ENCODE results near the gene TYSND1.

The TYSND1 gene, protein sequence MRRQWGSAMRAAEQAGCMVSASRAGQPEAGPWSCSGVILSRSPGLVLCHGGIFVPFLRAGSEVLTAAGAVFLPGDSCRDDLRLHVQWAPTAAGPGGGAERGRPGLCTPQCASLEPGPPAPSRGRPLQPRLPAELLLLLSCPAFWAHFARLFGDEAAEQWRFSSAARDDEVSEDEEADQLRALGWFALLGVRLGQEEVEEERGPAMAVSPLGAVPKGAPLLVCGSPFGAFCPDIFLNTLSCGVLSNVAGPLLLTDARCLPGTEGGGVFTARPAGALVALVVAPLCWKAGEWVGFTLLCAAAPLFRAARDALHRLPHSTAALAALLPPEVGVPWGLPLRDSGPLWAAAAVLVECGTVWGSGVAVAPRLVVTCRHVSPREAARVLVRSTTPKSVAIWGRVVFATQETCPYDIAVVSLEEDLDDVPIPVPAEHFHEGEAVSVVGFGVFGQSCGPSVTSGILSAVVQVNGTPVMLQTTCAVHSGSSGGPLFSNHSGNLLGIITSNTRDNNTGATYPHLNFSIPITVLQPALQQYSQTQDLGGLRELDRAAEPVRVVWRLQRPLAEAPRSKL

DNA sequence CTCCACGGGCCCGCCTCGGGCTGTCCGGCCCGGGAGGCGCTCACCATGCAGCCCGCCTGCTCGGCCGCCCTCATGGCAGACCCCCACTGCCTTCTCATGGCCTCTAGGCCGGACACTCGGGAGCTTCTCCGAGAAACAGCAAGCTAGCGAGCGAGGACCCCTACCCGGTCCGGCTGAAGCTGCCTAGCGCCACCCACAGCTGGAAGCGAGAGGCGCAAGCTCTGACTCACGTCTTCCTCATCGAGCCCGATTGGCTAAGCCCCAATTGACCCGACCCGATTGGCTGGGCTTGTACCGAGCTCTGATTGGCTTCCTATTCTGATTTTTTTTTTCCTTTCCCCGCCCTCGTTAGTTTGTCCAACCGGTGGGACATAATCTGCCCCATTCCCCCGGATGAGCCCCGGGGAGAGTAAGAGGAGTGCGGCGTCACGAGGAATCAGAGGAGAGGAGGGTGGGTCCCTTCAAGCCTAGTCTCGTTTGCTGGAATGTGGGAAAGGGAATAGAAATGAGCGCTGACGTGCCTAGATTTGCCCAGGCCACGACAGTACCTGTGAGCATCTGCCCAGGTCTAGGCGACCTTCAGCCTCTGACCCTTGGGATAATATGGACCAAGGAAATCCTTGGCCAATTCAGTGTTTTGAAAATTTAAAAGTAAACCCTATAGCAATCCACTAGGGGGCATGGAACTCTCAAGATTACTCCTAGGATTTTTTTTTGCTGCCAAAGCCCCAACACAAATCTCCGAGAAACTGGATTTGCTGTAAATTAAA lies at the start of gene TYSND1:
TSS of gene TYSND1 (minus strand) at position 212 of the 770 bp plus-strand sequence. CDS start at position 98, 114 bp downstream.
- Histone ChIP-seq H3K4me3 (ENCODE audit: low read length) (peak within 1 kb of the TSS; percentile 82), H3K9me3 (ENCODE audit: control insufficient read depth, low read length) (no peaks in the 10 kb centered on the region), H3K36me3 (ENCODE audit: control insufficient read depth, insufficient read depth, low read length) (no peaks in the 10 kb centered on the region), H3K4me1 (ENCODE audit: control insufficient read depth, insufficient read depth, low read length) (peaks cover 14% of the 10 kb centered on the region), H3K9ac (ENCODE audit: low read length) (peak within 1 kb of the TSS; percentile 73), H3K27me3 (ENCODE audit: control insufficient read depth, insufficient read depth, low read length) (no peaks in the 10 kb centered on the region)

DNA sequence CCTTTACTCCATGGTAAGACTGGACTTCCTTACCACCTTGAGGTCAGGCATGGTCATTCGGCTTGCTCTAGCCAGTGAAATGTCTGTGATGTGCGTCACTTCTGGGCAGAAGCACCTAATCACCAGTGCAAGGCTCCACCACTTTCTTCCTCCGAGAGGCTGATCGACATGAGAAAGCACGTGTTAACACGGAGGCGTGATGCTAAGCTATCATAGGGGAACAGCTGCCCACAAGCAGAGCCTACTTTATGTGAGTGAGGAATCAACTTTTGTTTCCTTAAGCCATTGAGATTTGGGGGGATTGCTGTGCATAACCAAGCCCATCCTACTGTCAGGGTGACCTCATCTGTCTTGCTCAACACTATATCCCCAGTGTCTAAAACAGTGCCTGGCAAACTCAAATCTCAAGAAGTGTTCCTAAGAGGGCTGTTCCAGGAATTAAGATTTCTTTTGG lies 46.9 kb upstream of the TYSND1 start:
- no peak overlapping the region for H3K9ac ChIP-seq (ENCODE audit: low read length)
- no peaks in the 10 kb centered on the region for H3K36me3 ChIP-seq (ENCODE audit: control insufficient read depth, insufficient read depth, low read length)
- no peaks in the 10 kb centered on the region for H3K27me3 ChIP-seq (ENCODE audit: control insufficient read depth, insufficient read depth, low read length)
- no peaks in the 10 kb centered on the region for H3K9me3 ChIP-seq (ENCODE audit: control insufficient read depth, low read length)
- peaks cover 23% of the 10 kb centered on the region for H3K4me1 ChIP-seq (ENCODE audit: control insufficient read depth, insufficient read depth, low read length)
- no peak overlapping the region for H3K4me3 ChIP-seq (ENCODE audit: low read length)

DNA sequence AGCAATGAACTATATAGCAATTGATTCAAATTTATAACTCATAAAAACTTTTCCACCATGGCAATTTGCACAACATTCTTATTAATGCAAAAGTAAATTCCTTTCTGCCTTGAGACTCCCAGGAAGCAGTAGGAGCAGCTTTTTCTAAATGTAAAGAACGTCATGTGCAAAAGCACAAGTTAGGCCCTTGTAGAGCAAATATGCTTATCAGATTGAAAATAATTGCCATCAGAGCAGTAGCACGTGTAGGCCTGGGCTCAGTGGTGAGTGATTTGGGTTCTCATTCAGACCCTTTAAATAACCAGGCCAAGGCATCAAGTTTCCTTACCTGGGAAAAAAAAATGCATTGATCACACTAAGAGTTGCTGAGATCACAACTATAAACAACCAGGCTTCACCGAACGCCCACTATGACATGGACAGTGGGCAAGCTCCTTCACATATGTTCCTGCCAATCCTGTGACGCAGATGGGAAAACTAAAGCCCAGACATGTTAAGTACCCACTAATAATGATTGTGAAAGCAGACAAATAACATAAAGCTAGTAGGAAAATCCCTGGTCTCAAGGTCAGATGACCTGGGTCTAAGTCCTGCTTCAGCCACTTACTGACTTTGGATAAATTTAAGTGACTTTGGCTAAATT lies 45.9 kb upstream of the TYSND1 start:
- no peak overlapping the region for H3K4me3 ChIP-seq (ENCODE audit: low read length)
- no peaks in the 10 kb centered on the region for H3K36me3 ChIP-seq (ENCODE audit: control insufficient read depth, insufficient read depth, low read length)
- H3K9me3 ChIP-seq (ENCODE audit: control insufficient read depth, low read length), result no peaks in the 10 kb centered on the region
- no peaks in the 10 kb centered on the region for H3K27me3 ChIP-seq (ENCODE audit: control insufficient read depth, insufficient read depth, low read length)
- peaks cover 23% of the 10 kb centered on the region for H3K4me1 ChIP-seq (ENCODE audit: control insufficient read depth, insufficient read depth, low read length)
- H3K9ac ChIP-seq (ENCODE audit: low read length), result no peak overlapping the region

DNA sequence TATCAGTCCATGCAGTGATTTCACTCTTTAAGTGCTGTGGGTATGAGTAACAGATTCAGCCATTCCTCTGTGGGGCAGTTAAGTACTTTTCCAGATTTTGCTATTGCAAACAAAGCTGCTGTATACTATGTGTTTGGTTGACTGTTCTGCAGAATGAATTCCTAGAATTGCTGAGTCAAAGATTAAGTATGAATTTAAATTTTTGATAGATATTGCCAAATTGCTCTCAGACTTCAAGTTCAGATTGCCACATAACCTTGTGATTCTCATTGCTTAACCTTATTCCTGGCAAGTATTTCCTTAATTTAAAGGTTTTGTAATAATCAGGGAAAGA lies 45.4 kb upstream of the TYSND1 start:
- H3K4me3 ChIP-seq (ENCODE audit: low read length), result no peak overlapping the region
- peaks cover 23% of the 10 kb centered on the region for H3K4me1 ChIP-seq (ENCODE audit: control insufficient read depth, insufficient read depth, low read length)
- H3K36me3 ChIP-seq (ENCODE audit: control insufficient read depth, insufficient read depth, low read length), result no peaks in the 10 kb centered on the region
- H3K27me3 ChIP-seq (ENCODE audit: control insufficient read depth, insufficient read depth, low read length), result no peaks in the 10 kb centered on the region
- H3K9me3 ChIP-seq (ENCODE audit: control insufficient read depth, low read length), result no peaks in the 10 kb centered on the region
- H3K9ac ChIP-seq (ENCODE audit: low read length), result no peak overlapping the region

DNA sequence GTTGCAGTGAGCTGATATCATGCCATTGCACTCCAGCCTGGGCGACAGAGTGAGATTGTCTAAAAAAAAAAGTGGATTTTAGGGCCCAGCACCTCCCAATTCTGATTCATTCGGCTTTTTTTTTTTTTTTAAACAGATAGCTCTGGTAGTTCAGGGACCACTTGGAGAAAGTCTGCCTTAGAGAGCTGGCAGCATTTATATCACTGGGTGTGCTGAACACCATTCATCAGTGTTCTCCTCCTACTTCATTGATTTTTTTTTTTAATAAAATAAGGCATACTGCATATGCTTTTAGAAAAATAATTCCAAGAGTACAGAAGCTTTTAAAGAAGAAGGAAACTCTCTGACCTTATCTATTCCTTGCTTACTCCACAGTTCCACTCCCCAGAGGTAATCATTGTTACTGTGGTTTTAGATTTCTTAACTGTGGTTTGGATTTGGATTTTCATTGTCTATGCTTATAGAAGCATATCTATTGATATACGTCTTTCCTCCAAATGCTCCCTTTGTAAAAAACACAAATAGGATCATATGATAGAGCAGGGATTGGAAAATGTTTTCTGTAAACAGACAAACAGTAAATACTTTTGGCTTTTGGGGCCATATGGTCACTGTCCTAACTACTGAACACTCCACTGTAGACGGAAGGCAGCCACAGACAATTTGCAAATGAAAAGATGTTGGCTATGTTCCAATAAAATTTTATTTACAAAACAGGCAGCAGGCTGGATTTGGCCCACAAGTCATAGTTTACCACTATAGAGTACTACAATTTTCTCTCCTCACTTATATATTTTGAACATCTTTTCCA lies 44.9 kb upstream of the TYSND1 start:
- H3K4me3 ChIP-seq (ENCODE audit: low read length), result no peak overlapping the region
- peaks cover 23% of the 10 kb centered on the region for H3K4me1 ChIP-seq (ENCODE audit: control insufficient read depth, insufficient read depth, low read length)
- no peak overlapping the region for H3K9ac ChIP-seq (ENCODE audit: low read length)
- no peaks in the 10 kb centered on the region for H3K36me3 ChIP-seq (ENCODE audit: control insufficient read depth, insufficient read depth, low read length)
- no peaks in the 10 kb centered on the region for H3K27me3 ChIP-seq (ENCODE audit: control insufficient read depth, insufficient read depth, low read length)
- H3K9me3 ChIP-seq (ENCODE audit: control insufficient read depth, low read length), result no peaks in the 10 kb centered on the region

DNA sequence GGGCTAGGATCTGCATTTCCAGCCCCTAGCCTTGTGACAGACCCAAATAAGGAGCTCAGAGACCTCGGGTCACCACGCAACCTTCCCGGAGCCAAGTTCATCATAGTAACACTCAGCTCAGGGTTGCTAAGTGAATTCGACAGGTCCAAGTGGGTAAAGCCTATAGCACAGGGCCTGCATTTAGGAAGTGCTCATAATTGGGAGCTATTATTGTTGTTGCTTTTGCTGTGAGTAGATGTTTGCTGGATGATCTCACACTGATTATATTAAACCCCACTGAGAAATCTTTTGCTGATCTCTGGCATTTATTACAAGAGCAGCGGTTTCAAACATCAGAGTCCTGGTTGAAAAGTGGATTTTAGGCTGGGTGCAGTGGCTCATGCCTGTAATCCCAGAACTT lies 44.1 kb upstream of the TYSND1 start:
- Histone ChIP-seq H3K9ac (ENCODE audit: low read length) (no peak overlapping the region), H3K36me3 (ENCODE audit: control insufficient read depth, insufficient read depth, low read length) (no peaks in the 10 kb centered on the region), H3K4me1 (ENCODE audit: control insufficient read depth, insufficient read depth, low read length) (peaks cover 23% of the 10 kb centered on the region), H3K9me3 (ENCODE audit: control insufficient read depth, low read length) (no peaks in the 10 kb centered on the region), H3K27me3 (ENCODE audit: control insufficient read depth, insufficient read depth, low read length) (no peaks in the 10 kb centered on the region), H3K4me3 (ENCODE audit: low read length) (no peak overlapping the region)

DNA sequence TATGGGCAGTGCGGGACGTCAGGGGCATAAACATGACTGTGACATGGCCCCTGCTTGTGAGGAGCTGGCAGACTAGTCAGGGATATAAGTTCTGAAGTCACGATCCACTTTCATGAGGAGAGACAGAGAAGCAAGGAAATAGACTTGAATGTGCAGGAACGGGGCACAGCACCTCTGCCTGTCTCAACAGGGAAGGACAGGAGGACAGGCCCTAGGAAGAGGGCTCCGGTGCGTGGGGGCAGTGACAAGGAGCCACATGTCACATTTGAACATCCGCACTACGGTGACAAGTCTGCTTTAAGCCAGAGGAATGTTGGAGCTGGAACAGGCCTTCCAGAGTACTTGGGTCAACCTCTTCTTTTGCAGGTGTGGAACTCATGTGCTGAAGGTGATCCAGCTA lies 43.6 kb upstream of the TYSND1 start:
- Histone ChIP-seq H3K36me3 (ENCODE audit: control insufficient read depth, insufficient read depth, low read length) (no peaks in the 10 kb centered on the region), H3K9me3 (ENCODE audit: control insufficient read depth, low read length) (no peaks in the 10 kb centered on the region), H3K4me3 (ENCODE audit: low read length) (no peak overlapping the region), H3K4me1 (ENCODE audit: control insufficient read depth, insufficient read depth, low read length) (peaks cover 23% of the 10 kb centered on the region), H3K27me3 (ENCODE audit: control insufficient read depth, insufficient read depth, low read length) (no peaks in the 10 kb centered on the region), H3K9ac (ENCODE audit: low read length) (no peak overlapping the region)

DNA sequence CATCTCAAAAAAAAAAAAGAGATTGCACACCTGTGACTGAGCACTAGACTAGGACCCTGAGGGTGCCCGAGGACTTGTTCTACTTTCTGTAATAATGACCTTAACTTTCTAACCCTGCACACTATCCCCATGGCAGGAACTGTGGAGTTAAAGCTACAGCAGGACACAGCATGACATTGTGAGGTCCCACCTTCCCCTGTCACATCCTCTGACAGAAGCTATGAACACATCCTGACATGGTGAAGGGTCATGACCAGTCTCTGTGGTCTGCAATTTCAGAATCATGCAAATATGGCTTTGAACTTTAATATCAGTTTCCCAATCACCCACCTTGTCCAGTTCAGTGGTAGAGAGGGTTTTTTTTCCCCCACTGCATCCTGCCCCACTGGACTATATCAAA lies 42.3 kb upstream of the TYSND1 start:
- Histone ChIP-seq H3K9ac (ENCODE audit: low read length) (no peak overlapping the region), H3K9me3 (ENCODE audit: control insufficient read depth, low read length) (no peaks in the 10 kb centered on the region), H3K4me1 (ENCODE audit: control insufficient read depth, insufficient read depth, low read length) (peaks cover 23% of the 10 kb centered on the region), H3K27me3 (ENCODE audit: control insufficient read depth, insufficient read depth, low read length) (no peaks in the 10 kb centered on the region), H3K36me3 (ENCODE audit: control insufficient read depth, insufficient read depth, low read length) (no peaks in the 10 kb centered on the region), H3K4me3 (ENCODE audit: low read length) (no peak overlapping the region)

DNA sequence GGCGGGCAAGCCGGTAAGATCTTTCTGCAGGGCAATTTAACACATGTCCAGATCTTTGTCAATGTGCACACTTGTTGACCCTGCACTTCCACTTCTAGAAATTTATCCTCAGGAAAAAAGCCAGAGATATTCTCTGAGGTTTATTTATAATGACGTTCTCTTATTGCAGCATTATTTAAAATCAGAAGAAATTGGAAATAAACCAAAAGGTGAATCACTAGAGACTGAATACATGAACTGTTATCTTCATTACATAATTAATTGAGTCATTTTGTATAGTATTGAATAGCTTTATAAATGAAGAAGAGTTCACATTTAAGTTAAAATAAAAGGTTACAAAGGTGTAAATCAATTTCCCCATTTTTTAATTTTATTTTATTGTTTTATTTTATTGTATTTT lies 40.1 kb upstream of the TYSND1 start:
- Histone ChIP-seq H3K4me1 (ENCODE audit: control insufficient read depth, insufficient read depth, low read length) (peaks cover 11% of the 10 kb centered on the region), H3K36me3 (ENCODE audit: control insufficient read depth, insufficient read depth, low read length) (no peaks in the 10 kb centered on the region), H3K27me3 (ENCODE audit: control insufficient read depth, insufficient read depth, low read length) (no peaks in the 10 kb centered on the region), H3K9ac (ENCODE audit: low read length) (no peak overlapping the region), H3K9me3 (ENCODE audit: control insufficient read depth, low read length) (no peaks in the 10 kb centered on the region), H3K4me3 (ENCODE audit: low read length) (no peak overlapping the region)

DNA sequence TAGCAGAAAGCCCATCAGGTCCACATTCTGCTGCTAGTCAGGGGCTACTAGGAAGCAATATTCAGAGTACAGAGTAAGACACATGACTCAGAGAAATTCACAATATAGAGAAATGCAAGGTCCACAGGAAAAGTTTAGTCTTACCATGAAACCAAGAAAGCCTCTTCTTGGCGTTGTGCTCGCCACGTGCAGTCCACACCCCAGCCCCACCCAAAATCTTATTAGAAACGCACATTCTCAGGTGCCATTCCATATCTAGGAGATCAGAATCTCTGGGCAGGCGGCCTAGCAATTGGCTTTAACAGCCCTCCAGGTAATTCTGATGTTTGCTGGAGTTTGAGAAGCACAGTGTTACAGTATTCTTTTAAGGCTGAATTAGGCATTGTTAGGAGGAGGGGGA lies 39.6 kb upstream of the TYSND1 start:
- Histone ChIP-seq H3K27me3 (ENCODE audit: control insufficient read depth, insufficient read depth, low read length) (no peaks in the 10 kb centered on the region), H3K9ac (ENCODE audit: low read length) (no peak overlapping the region), H3K9me3 (ENCODE audit: control insufficient read depth, low read length) (no peaks in the 10 kb centered on the region), H3K4me1 (ENCODE audit: control insufficient read depth, insufficient read depth, low read length) (peaks cover 6% of the 10 kb centered on the region), H3K4me3 (ENCODE audit: low read length) (no peak overlapping the region), H3K36me3 (ENCODE audit: control insufficient read depth, insufficient read depth, low read length) (no peaks in the 10 kb centered on the region)

DNA sequence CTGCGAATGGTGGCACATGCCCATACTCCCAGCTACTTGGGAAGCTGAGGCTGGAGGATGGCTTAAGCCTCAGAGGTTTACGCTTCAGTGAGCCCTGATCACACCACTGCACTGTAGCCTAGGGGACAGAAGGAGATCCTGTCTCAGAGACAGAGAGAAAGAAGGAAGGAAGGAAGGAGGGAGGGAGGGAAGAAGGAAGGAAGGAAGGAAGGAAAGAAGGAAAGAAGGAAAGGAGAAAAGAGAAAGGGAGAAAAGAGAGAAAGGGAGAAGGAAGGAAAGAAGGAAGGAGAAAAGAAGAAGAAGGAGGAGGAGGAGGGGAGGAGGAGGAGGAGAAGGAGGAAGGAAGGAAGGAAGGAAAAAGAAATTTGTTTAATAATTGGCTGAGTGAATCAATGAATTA lies 36.8 kb upstream of the TYSND1 start:
- Histone ChIP-seq H3K9me3 (ENCODE audit: control insufficient read depth, low read length) (no peaks in the 10 kb centered on the region), H3K36me3 (ENCODE audit: control insufficient read depth, insufficient read depth, low read length) (no peaks in the 10 kb centered on the region), H3K27me3 (ENCODE audit: control insufficient read depth, insufficient read depth, low read length) (no peaks in the 10 kb centered on the region), H3K9ac (ENCODE audit: low read length) (no peak overlapping the region), H3K4me1 (ENCODE audit: control insufficient read depth, insufficient read depth, low read length) (no peaks in the 10 kb centered on the region), H3K4me3 (ENCODE audit: low read length) (no peak overlapping the region)

All from mucosa of stomach (tissue), 1 donor.